Purkinje cell (primary cell): ENCODE results near the gene SCML2. TPM values are rescaled to one million over a fixed set of nuclear protein-coding genes. Genes with fewer than 3 reads are reported as not detected.

Experiments used
- polyA plus RNA-seq: library from polyadenylated mRNA; unstranded; fragments of >200 nt; fragmentation: Nextera tagmentation; gene quantifications from 2 replicates; pipeline ENCODE4 v1.2.1, GENCODE V29; 2014

SCML2 gene
- 2.4 and 2.6 TPM in 2 replicates for polyA plus RNA-seq

DNA sequence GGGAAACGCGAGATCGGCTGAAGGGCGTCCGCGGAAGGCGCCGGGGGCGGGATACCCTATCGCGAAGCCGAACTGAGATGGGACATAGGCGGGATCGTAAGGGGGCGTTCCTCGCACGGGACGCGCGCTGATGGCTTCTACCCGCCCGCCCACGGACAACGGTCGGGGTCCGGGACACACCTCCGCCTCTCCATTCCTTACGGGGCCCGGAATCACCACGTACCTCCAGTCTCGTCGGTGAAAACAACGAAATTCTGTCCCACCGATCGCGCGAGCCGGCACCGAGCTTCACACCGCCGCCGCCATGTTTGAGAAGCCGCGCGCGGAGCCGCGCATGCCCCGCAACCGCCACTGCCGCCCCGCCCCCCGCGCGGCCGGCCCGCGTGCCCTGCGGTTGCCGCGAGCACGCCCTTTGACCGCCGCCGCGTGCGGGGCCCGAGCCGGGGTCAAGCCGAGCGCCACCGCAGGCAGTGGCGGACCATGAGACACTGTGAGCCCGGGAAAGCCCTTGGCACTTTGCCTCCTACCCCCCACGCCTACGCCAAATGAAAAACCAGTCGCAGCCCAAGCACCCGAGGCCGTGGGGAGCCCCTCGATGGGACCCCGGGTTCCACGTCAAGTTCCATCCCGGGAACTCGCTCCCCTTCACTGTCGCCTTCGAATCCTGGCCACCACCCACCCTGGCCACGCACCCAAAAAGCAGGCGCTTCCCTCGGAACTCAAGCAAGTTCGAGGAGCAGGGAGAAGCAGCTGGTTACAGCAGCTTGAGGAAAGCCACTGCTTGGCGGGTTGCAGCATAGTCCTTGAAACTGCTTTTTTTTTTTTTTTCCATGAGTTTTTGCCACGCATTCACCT is at the start of gene SCML2:
Gene SCML2, minus strand, starts transcription at position 320 of the 855 bp plus-strand sequence. CDS start 20,617 bp downstream, outside the sequence.

DNA sequence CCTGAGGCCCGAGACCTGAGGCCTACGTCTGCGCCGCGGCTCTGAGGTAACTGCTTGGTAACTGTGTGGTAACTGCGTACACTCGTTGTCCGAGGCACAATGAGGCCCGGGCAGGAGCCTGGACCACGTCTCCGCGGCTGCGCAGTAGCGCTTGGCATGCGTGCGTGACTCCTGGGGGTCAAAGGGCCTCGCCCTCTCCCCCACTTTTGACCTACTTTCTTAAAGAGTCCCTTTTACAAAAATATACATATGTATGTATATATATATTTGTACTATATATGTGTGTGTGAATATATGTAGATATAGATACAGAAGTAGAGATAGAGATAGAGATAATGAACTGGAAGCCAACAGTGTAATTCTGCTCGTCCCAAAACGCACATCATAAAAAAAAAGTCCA is 133.7 kb downstream of the SCML2 start, which contains the start of gene BEND2:
Gene BEND2, minus strand, starts transcription at position 101 of the 400 bp plus-strand sequence. CDS start 136 bp downstream, outside the sequence.

Other genes with a start within 250 kb of the SCML2 start
- gene BEND2, start 133.8 kb downstream of the SCML2 start, polyA plus RNA-seq, result not detected in 2 replicates
- gene CDKL5, start 70.9 kb upstream of the SCML2 start, polyA plus RNA-seq, result 6.5 TPM in 1 of 2 replicates, not detected in the other